HFF-Myc (cell line): ENCODE data around the gene PARD3B.

Source experiments
- DNase-seq: peaks from one replicate; pipeline ENCODE4 v3.0.0-alpha.2; 2011; ENCODE audit warnings: low read depth; ENCODE audit errors: extremely low read depth
- H3K4me3 ChIP-seq: replicated peaks from 2 replicates; pipeline ENCODE4 v1.5.1; 2011; ENCODE audit warnings: low read depth, mild to moderate bottlenecking, control low read depth, low read length
- CTCF ChIP-seq: IDR thresholded peaks from 2 replicates; pipeline ENCODE4 v1.5.1; 2012; ENCODE audit warnings: mild to moderate bottlenecking, low read depth, low read length, control low read depth; ENCODE audit errors: missing control alignments

Gene PARD3B

GRCh38 chr2:205129531-205129930 lies 584.3 kb downstream of the PARD3B start:
- DNase-seq, result no peak
- TF ChIP-seq CTCF, result no peak
- no peak overlapping the region for H3K4me3 ChIP-seq

GRCh38 chr2:205130111-205130829 lies 585.0 kb downstream of the PARD3B start:
- H3K4me3 ChIP-seq, result no peak overlapping the region
- TF ChIP-seq CTCF, result no peak
- DNase-seq, result no peak

- TF ChIP-seq CTCF, result no peak
- no peak for DNase-seq
- no peak overlapping the region for H3K4me3 ChIP-seq
These were observed 588.3 kb downstream of the PARD3B start for GRCh38 chr2:205133544-205133943.

GRCh38 chr2:205138735-205139134 lies 593.5 kb downstream of the PARD3B start:
- DNase-seq, result no peak
- H3K4me3 ChIP-seq, result no peak overlapping the region
- no peak for TF ChIP-seq CTCF

GRCh38 chr2:205139822-205140463 lies 594.7 kb downstream of the PARD3B start:
- TF ChIP-seq CTCF, result no peak
- H3K4me3 ChIP-seq, result no peak overlapping the region
- no peak for DNase-seq

- no peak overlapping the region for H3K4me3 ChIP-seq
- DNase-seq, result no peak
- no peak for TF ChIP-seq CTCF
These were observed 596.1 kb downstream of the PARD3B start for GRCh38 chr2:205141381-205141780.
